Thoracic aorta (tissue), 2 donors: Measurements from ENCODE around the gene GPRC5B. TPM values are rescaled to one million over a fixed set of nuclear protein-coding genes. Genes with fewer than 3 reads are reported as not detected.

Source experiments
- ATAC-seq: fragments of 150-250 bp; one replicate; pipeline ENCODE4 v1.8.0; 2017; ENCODE audit warnings: low read depth; ENCODE audit not compliant: insufficient number of reproducible peaks, low FRiP score
- DNase-seq: peaks from one replicate; pipeline ENCODE4 v3.0.0-alpha.2; 2020; ENCODE audit warnings: low spot score
- H3K27ac ChIP-seq, 2 donors: fragments of 200-600 bp; sonication (generic); 1 replicate in 1 of 2; 2 replicates in 1 of 2; pipeline ENCODE4 v1.5.1; 2016; ENCODE audit warnings: mild to moderate bottlenecking in 2 of 2, moderate library complexity in 2 of 2
- H3K27me3 ChIP-seq: fragments of 200-600 bp; sonication (generic); replicated peaks from 2 replicates; pipeline ENCODE4 v1.6.0; 2016; ENCODE audit warnings: mild to moderate bottlenecking; ENCODE audit not compliant: insufficient read depth
- H3K36me3 ChIP-seq: fragments of 200-600 bp; sonication (generic); one replicate; pipeline ENCODE4 v1.5.1; 2016
- H3K4me1 ChIP-seq, 2 donors: fragments of 200-600 bp; sonication (generic); 1 replicate in 1 of 2; 2 replicates in 1 of 2; pipeline versions ENCODE4 v1.5.1 to v1.6.0; 2016; ENCODE audit warnings: low read depth in 2 of 2, mild to moderate bottlenecking in 1 of 2; ENCODE audit not compliant: control insufficient read depth in 1 of 2
- H3K4me3 ChIP-seq: fragments of 200-600 bp; sonication (generic); 2 replicates; pipeline ENCODE4 v1.5.1; 2016; ENCODE audit warnings: mild to moderate bottlenecking
- H3K9me3 ChIP-seq: fragments of 200-600 bp; sonication (generic); 2 replicates; pipeline ENCODE4 v1.5.1; 2016
- total RNA-seq, 2 donors: library from RNA; depleted of rRNA; stranded (reverse); fragments of >200 nt; gene quantifications; one replicate each; pipeline versions ENCODE4 v1.1.0 to v1.2.3, GENCODE V29; 2016
- TF ChIP-seq, protein P1 (sequence below): fragments of 200-600 bp; sonication (generic); IDR thresholded peaks from one replicate; pipeline ENCODE4 v1.5.1; 2019; ENCODE audit warnings: antibody characterized with exemption

The GPRC5B gene
- total RNA-seq, 2 donors from 2014 or later = 9.6 to 16.1 TPM

DNA sequence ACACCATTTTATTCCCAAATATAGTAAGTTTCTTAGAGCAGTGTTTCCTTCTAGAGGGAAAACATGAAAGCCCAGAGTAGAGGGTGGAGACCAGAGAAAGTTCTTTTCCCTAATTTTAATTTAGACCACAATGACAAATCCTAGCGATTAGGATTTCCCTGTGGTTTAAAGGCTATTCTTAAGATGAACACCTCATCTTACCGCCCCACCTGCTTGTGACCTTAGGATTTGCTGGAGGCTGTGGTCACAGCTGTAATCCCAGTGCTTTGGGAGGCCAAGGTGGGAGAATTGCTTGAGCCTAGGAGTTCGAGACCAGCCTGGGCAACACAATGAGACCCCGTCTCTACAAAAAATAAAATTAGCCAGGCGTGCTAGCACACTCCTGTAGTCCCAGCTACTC lies 51.1 kb downstream of the GPRC5B start:
- no peaks in the 10 kb centered on the region for H3K9me3 ChIP-seq
- TF ChIP-seq, protein P1, sequence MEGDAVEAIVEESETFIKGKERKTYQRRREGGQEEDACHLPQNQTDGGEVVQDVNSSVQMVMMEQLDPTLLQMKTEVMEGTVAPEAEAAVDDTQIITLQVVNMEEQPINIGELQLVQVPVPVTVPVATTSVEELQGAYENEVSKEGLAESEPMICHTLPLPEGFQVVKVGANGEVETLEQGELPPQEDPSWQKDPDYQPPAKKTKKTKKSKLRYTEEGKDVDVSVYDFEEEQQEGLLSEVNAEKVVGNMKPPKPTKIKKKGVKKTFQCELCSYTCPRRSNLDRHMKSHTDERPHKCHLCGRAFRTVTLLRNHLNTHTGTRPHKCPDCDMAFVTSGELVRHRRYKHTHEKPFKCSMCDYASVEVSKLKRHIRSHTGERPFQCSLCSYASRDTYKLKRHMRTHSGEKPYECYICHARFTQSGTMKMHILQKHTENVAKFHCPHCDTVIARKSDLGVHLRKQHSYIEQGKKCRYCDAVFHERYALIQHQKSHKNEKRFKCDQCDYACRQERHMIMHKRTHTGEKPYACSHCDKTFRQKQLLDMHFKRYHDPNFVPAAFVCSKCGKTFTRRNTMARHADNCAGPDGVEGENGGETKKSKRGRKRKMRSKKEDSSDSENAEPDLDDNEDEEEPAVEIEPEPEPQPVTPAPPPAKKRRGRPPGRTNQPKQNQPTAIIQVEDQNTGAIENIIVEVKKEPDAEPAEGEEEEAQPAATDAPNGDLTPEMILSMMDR = no peak
- no peaks in the 10 kb centered on the region for H3K36me3 ChIP-seq
- H3K27me3 ChIP-seq = no peaks in the 10 kb centered on the region
- peaks cover 0 to 4% of the 10 kb centered on the region in 2 donors for H3K4me1 ChIP-seq
- DNase-seq (no peak), ATAC-seq (no peak)
- no peak overlapping the region for H3K27ac ChIP-seq
- no peak overlapping the region for H3K4me3 ChIP-seq

DNA sequence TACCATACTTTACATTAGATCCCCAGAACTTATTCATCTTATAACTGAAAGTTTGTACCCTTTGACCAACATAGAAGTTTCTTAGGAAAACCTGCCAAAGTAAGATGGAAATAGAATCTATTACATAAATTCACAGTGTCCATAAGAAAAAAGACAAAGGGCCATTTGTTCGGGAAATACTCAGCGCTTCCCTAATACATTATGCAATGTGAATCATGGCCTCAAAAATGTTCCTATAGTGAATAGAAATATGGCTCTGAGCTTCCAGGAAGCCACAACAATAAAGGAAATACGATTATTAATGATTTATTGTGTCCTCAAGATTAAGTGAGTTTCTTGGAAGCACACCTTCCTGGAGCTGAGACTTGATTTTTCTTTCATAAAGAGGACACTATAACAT lies 51.5 kb downstream of the GPRC5B start:
- Histone ChIP-seq H3K36me3 (no peaks in the 10 kb centered on the region), H3K4me1 (peaks cover 0 to 4% of the 10 kb centered on the region in 2 donors), H3K27ac (no peak overlapping the region), H3K4me3 (no peak overlapping the region), H3K27me3 (no peaks in the 10 kb centered on the region), H3K9me3 (no peaks in the 10 kb centered on the region)
- no peak for DNase-seq
- TF ChIP-seq, protein P1 = no peak
- ATAC-seq = no peak

DNA sequence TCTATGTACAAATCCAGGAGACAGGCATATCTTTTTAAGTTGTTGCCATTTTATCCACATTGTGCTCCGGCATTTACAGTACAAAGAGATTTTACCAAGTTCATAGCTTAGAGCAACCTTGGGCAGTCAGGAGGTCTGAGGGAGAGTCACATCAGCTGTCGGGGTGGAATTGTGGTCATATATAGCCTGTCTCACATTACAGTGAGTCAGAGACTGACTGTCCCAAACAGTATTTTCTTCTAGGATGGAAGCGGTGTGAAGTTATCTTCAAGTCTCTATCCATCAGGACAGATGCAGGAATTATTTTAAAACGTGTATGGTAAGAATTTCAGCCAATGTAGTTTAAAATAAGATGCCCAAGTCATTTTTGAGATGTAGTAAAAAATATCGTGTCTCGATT lies 53.0 kb downstream of the GPRC5B start:
- TF ChIP-seq, protein P1 = no peak
- Histone ChIP-seq H3K4me1 (peaks cover 0 to 4% of the 10 kb centered on the region in 2 donors), H3K27ac (no peak overlapping the region), H3K9me3 (no peaks in the 10 kb centered on the region), H3K36me3 (no peaks in the 10 kb centered on the region), H3K4me3 (no peak overlapping the region), H3K27me3 (no peaks in the 10 kb centered on the region)
- no peak for DNase-seq
- no peak for ATAC-seq

DNA sequence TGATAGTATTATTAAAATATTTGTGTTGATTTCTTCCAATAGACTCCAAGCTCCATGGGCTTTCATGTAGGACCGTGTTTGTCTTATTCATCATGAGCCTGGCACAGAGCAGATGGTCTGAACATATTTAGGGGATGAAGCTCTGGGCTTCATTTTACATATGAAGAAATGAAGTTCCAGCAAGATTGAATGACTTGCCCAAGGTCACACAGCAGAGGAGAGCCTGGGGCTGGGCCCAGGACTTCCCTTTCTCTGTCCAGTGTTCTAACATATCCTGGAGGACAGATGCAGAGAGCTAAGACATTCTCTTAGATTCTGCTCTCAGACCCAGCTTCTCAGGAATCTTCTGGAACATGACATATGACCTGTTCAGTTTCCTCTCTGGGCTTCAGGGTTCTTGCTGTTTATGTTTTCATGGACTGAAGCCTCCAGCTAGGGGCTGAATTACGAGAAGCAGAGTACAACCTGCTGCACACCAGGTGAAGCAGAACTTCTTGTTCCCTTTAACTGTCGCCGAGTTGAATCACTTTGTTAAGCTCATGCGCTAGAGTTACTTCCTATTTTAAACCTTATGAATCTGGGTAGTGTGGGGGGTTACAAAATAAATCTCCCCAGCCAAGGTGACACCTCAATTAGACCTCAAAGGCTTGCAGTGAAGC lies 53.6 kb downstream of the GPRC5B start:
- Histone ChIP-seq H3K36me3 (no peaks in the 10 kb centered on the region), H3K27ac (no peak overlapping the region), H3K27me3 (no peaks in the 10 kb centered on the region), H3K4me3 (no peak overlapping the region), H3K4me1 (peaks cover 0 to 2% of the 10 kb centered on the region in 2 donors), H3K9me3 (no peaks in the 10 kb centered on the region)
- DNase-seq (no peak), ATAC-seq (no peak)
- TF ChIP-seq, protein P1 = no peak

DNA sequence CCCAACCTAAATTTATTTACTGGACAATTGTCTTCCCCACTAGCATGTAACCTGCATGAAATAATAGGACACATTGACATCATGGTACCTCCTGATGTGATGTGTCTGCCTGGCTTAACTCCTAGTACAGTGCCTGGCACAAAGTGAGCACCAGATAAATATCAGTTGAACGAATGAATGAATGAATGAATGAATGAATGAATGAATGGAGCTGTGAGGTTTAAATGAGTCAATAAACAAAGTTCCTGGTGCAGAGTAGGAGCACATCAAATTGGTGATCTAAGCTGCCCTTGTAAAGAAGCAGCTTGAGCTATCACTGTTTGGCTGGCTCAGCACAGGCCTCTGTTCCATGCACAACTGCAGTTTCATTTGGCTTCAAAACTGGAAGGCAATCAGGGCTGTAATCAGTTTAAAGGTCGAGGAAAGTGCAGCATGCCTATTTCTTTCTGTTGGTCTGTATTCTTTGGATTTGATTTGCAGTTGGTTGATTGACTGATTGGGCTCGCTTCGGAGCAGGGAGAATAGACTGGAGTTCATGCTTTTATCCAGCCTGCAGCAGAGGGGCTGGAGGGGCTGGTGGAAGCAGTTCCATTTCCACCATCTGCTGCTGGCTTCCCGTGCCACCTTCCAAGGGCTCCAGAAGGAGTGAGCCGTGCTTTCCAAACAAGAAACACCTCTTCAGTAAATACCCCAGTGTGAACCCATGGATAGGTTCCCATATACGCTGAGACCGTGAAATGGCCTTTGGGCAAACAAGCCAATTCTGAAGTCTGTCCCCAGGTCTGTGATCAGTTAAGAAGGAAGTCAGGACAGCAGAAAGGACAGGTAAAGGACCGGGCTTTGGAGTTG lies 54.6 kb downstream of the GPRC5B start:
- H3K9me3 ChIP-seq = no peaks in the 10 kb centered on the region
- H3K36me3 ChIP-seq = no peaks in the 10 kb centered on the region
- H3K27me3 ChIP-seq = no peaks in the 10 kb centered on the region
- no peaks in the 10 kb centered on the region for H3K4me1 ChIP-seq
- DNase-seq (no peak), ATAC-seq (no peak)
- H3K27ac ChIP-seq = no peak overlapping the region
- TF ChIP-seq, protein P1 = no peak
- H3K4me3 ChIP-seq = no peak overlapping the region
